HCT116 (cell line): Measurements from ENCODE around the gene MTMR1. TPM values are rescaled to one million over a fixed set of nuclear protein-coding genes. Genes with fewer than 3 reads are reported as not detected.

Source experiments
- ATAC-seq: fragments of 200-7000 bp; cut with Tn5 transposase; 2 replicates; pipeline ENCODE4 v1.9.1; 2020; ENCODE audit warnings: mild to moderate bottlenecking, moderate library complexity
- BruUV-seq: library from RNA; stranded (reverse); fragments of 400-500 nt; replicated peaks from 2 replicates; lab custom pipeline; 2021; lab: Mats Ljungman, UMichigan
- CTCF ChIA-PET: fragments of 300-600 bp; sonication (Branson Sonifier 250); formaldehyde crosslinking; loops from one replicate; lab custom pipeline; 2021; ENCODE audit warnings: antibody characterized with exemption; lab: Charles Lee
- POLR2A ChIA-PET: fragments of 300-600, 350-600 bp; sonication (Branson Sonifier 250); formaldehyde crosslinking; loops from one replicate; lab custom pipeline; 2021; ENCODE audit warnings: antibody characterized with exemption; lab: Charles Lee
- RAD21 ChIA-PET, 2 experiments: fragments of 300-600 bp; sonication (Branson Sonifier 250); formaldehyde crosslinking; loops; one replicate each; lab custom pipeline; 2023; ENCODE audit warnings: low total read pairs in 2 of 2; ENCODE audit not compliant: uncharacterized antibody in 2 of 2, unreplicated experiment in 2 of 2, low non-redundant PET in 1 of 2; lab: Charles Lee
- DNase-seq: peaks from one replicate; pipeline ENCODE4 v3.0.0-alpha.2; 2010; ENCODE audit warnings: low read depth, low spot score
- H2AFZ ChIP-seq: fragments of 200-600 bp; shearing (Covaris generic), sonication (generic); 2 replicates; pipeline ENCODE4 v1.6.1; 2017; ENCODE audit warnings: low read depth, mixed run types, mixed read lengths, antibody characterized with exemption, low read length; ENCODE audit not compliant: poor library complexity, severe bottlenecking
- H3K27ac ChIP-seq: 2 replicates; pipeline ENCODE4 v1.5.1; 2012; ENCODE audit warnings: low read depth, low read length
- H3K27me3 ChIP-seq: fragments of 200-600 bp; sonication (generic); 2 replicates; pipeline ENCODE4 v1.6.1; 2016; ENCODE audit warnings: mixed run types, low read length, mixed read lengths; ENCODE audit not compliant: insufficient read depth
- H3K36me3 ChIP-seq, 2 experiments: fragments of 200-500 bp in 1 of 2; fragments of 200-600 bp in 1 of 2; sonication (Bioruptor generic) in 1 of 2; sonication (generic) in 1 of 2; 2 replicates each; pipeline versions ENCODE4 v1.5.1 to v1.6.1; 2014 to 2016; ENCODE audit warnings: low read length in 2 of 2, inconsistent platforms in 1 of 2, mixed read lengths in 1 of 2, mixed run types in 1 of 2; ENCODE audit not compliant: insufficient read depth in 2 of 2, control insufficient read depth in 1 of 2
- H3K4me1 ChIP-seq, 2 experiments: fragments of 200-600 bp in 1 of 2; sonication (generic) in 1 of 2; 2 replicates each; pipeline versions ENCODE4 v1.5.1 to v1.6.1; 2012 to 2017; ENCODE audit warnings: low read length in 2 of 2, inconsistent platforms in 1 of 2, mild to moderate bottlenecking in 1 of 2, mixed read lengths in 1 of 2, mixed run types in 1 of 2, moderate library complexity in 1 of 2; ENCODE audit not compliant: insufficient read depth in 2 of 2, control insufficient read depth in 1 of 2
- H3K4me2 ChIP-seq: fragments of 200-600 bp; sonication (generic); 2 replicates; pipeline ENCODE4 v1.6.1; 2017; ENCODE audit warnings: mixed run types, low read length, mixed read lengths
- H3K4me3 ChIP-seq, 2 experiments: fragments of 200-600 bp in 1 of 2; sonication (generic) in 1 of 2; replicated peaks in 1 of 2; 2 replicates each; pipeline ENCODE4 v1.5.1; 2011 to 2016; ENCODE audit warnings: low read length in 2 of 2, control low read depth in 1 of 2, low read depth in 1 of 2, mild to moderate bottlenecking in 1 of 2, mixed read lengths in 1 of 2, mixed run types in 1 of 2
- H3K79me2 ChIP-seq: fragments of 200-600 bp; sonication (generic); 2 replicates; pipeline ENCODE4 v1.6.1; 2017; ENCODE audit warnings: mild to moderate bottlenecking, mixed run types, low read length, moderate library complexity, mixed read lengths; ENCODE audit not compliant: insufficient read depth
- H3K9ac ChIP-seq: fragments of 200-600 bp; sonication (generic); 2 replicates; pipeline ENCODE4 v1.6.1; 2016; ENCODE audit warnings: low read length, mixed read lengths
- H3K9me2 ChIP-seq: fragments of 200-600 bp; sonication (generic), shearing (Covaris generic); 2 replicates; pipeline ENCODE4 v1.6.1; 2017; ENCODE audit warnings: mixed run types, mild to moderate bottlenecking, moderate library complexity; ENCODE audit not compliant: insufficient read depth
- H3K9me3 ChIP-seq, 2 experiments: fragments of 200-500 bp in 1 of 2; fragments of 200-600 bp in 1 of 2; sonication (Bioruptor generic) in 1 of 2; sonication (generic) in 1 of 2; 2 replicates each; pipeline ENCODE4 v1.6.1; 2014 to 2017; ENCODE audit warnings: low read length in 2 of 2, mixed read lengths in 2 of 2, inconsistent platforms in 1 of 2, low read depth in 1 of 2, mild to moderate bottlenecking in 1 of 2, mixed run types in 1 of 2, moderate library complexity in 1 of 2; ENCODE audit not compliant: control insufficient read depth in 1 of 2, insufficient read depth in 1 of 2
- H4K20me1 ChIP-seq: fragments of 200-600 bp; sonication (generic), shearing (Covaris generic); 2 replicates; pipeline ENCODE4 v1.6.1; 2017; ENCODE audit warnings: mixed run types, mild to moderate bottlenecking, moderate library complexity; ENCODE audit not compliant: insufficient read depth
- CEBPB ChIP-seq: IDR thresholded peaks from 2 replicates; pipeline ENCODE4 v1.6.1; 2012; ENCODE audit warnings: low read depth
- CTCF ChIP-seq, 3 experiments: fragments of 200-600 bp in 1 of 3; sonication (generic) in 1 of 3; IDR thresholded peaks in 2 of 3; conservative IDR thresholded peaks in 1 of 3; 2 replicates each; pipeline ENCODE4 v1.5.1; 2012 to 2017; ENCODE audit warnings: low read depth in 2 of 3, low read length in 2 of 3, antibody characterized with exemption in 1 of 3, borderline replicate concordance in 1 of 3, control low read depth in 1 of 3, mild to moderate bottlenecking in 1 of 3, mixed read lengths in 1 of 3, mixed run types in 1 of 3, moderate library complexity in 1 of 3; ENCODE audit not compliant: insufficient read depth in 1 of 3
- MAX ChIP-seq: IDR thresholded peaks from 2 replicates; pipeline ENCODE4 v1.6.1; 2012
- POLR2A ChIP-seq: IDR thresholded peaks from 2 replicates; pipeline ENCODE4 v1.7.0; 2011; ENCODE audit warnings: borderline replicate concordance; ENCODE audit not compliant: insufficient read depth, insufficient read length; ENCODE audit errors: extremely low read depth
- POLR2AphosphoS5 ChIP-seq: IDR thresholded peaks from 2 replicates; pipeline ENCODE4 v1.6.1; 2011; ENCODE audit warnings: mild to moderate bottlenecking, low read depth, low read length, moderate library complexity
- SIN3A ChIP-seq: IDR thresholded peaks from 2 replicates; pipeline ENCODE4 v1.6.1; 2012; ENCODE audit warnings: low read depth
- SP1 ChIP-seq: IDR thresholded peaks from 2 replicates; pipeline ENCODE4 v1.6.1; 2012; ENCODE audit warnings: low read depth
- SRF ChIP-seq: IDR thresholded peaks from 2 replicates; pipeline ENCODE4 v1.6.1; 2012; ENCODE audit warnings: low read depth
- YY1 ChIP-seq: IDR thresholded peaks from 2 replicates; pipeline ENCODE4 v1.6.1; 2011; ENCODE audit warnings: low read length, low read depth, moderate library complexity, mild to moderate bottlenecking; ENCODE audit not compliant: insufficient replicate concordance; ENCODE audit errors: extremely low read depth
- ZBTB33 ChIP-seq: IDR thresholded peaks from 2 replicates; pipeline ENCODE4 v1.6.1; 2011; ENCODE audit warnings: mild to moderate bottlenecking, low read length, moderate library complexity; ENCODE audit not compliant: insufficient replicate concordance; ENCODE audit errors: extremely low read depth
- ZFX ChIP-seq: fragments of 450-650 bp; IDR thresholded peaks from 2 replicates; pipeline ENCODE4 v1.6.1; 2017
- ZNF274 ChIP-seq: fragments of 200-500 bp; sonication (Bioruptor generic); IDR thresholded peaks from 2 replicates; pipeline ENCODE4 v1.6.1; 2014; ENCODE audit warnings: mild to moderate bottlenecking, low read depth, low read length, inconsistent platforms
- intact Hi-C: fragments of 100-400 bp; cut with micrococcal nuclease; formaldehyde crosslinking; loops from 2 replicates; pipeline ENCODE4 v1.10.0; 2022
- total RNA-seq: library from RNA; stranded (reverse); gene quantifications from one replicate; pipeline ENCODE4 v1.2.1, GENCODE V29; 2021; ENCODE audit not compliant: unreplicated experiment

Gene MTMR1
- total RNA-seq, 1 experiment from 2014 or later: 20.0 TPM

GRCh38 chrX:150676221-150676620, 17.0 kb upstream of the MTMR1 start:
- intact Hi-C loops: no loop called here
- H2AFZ ChIP-seq: no peak overlapping the region
- H3K9me2 ChIP-seq: no peaks in the 10 kb centered on the region
- no peak overlapping the region for H3K4me2 ChIP-seq
- no peaks in the 10 kb centered on the region for H3K79me2 ChIP-seq
- H4K20me1 ChIP-seq: no peaks in the 10 kb centered on the region
- no peak overlapping the region for H3K9ac ChIP-seq
- CTCF ChIA-PET: no interaction called here
- no peak for TF ChIP-seq POLR2AphosphoS5
- TF ChIP-seq YY1: no peak
- TF ChIP-seq CEBPB: no peak
- no peak for TF ChIP-seq ZFX
- no peak for TF ChIP-seq SIN3A
- TF ChIP-seq CTCF (IDR thresholded peaks at IDR 0.05 in 2 of 3, conservative IDR thresholded peaks at IDR 0.05 in 1 of 3; ENCODE audit: borderline replicate concordance in 1 of 3, insufficient read depth in 1 of 3, low read depth in 2 of 3, low read length in 2 of 3): no peak
- no peak for TF ChIP-seq SRF
- TF ChIP-seq POLR2A: no peak
- no peak for TF ChIP-seq SP1
- TF ChIP-seq ZBTB33: no peak
- no peak for TF ChIP-seq MAX
- no peak for TF ChIP-seq ZNF274
- no peak overlapping the region for H3K4me3 ChIP-seq
- BruUV-seq: no TSS peak
- POLR2A ChIA-PET: no interaction called here
- DNase-seq (no peak), ATAC-seq (no peak)
- H3K27me3 ChIP-seq: no peaks in the 10 kb centered on the region
- H3K9me3 ChIP-seq: no peaks in the 10 kb centered on the region
- H3K36me3 ChIP-seq: no peaks in the 10 kb centered on the region
- RAD21 ChIA-PET: no interaction called here
- H3K27ac ChIP-seq: no peak overlapping the region
- H3K4me1 ChIP-seq: no peaks in the 10 kb centered on the region
